ENCODE results near the gene TMCO5A.

Gene TMCO5A

DNA sequence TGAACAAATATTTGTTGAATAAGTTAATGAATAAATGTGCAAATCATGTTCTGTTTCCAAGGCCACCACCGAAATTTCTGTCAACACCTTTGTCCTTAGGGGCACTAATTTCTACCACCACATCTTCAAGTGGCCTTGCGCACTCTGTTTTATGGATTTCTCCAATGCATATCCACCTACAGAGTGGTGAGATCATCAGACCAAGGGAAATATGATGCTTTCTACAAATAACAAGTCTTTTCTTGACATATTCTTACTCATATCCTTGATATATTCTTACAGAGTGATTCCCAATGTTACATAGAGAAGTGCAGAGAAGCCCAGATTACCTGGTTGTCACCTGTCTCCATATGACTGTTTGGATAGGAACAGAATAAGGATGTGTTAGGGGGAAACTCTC, 36.1 kb upstream of the TMCO5A start:
- Histone ChIP-seq H3K9me3 (ENCODE audit: control insufficient read depth, low read length) (no peaks in the 10 kb centered on the region), H3K4me3 (ENCODE audit: low read depth, low read length) (no peak overlapping the region), H3K4me2 (ENCODE audit: low read length) (no peak overlapping the region), H3K27me3 (ENCODE audit: control insufficient read depth, insufficient read depth, low read length) (no peaks in the 10 kb centered on the region), H3K79me2 (no peaks in the 10 kb centered on the region), H3K36me3 (ENCODE audit: control insufficient read depth, insufficient read depth, low read length) (no peaks in the 10 kb centered on the region), H3K27ac (no peak overlapping the region), H3K9ac (no peak overlapping the region), H2AFZ (no peak overlapping the region), H3K4me1 (no peaks in the 10 kb centered on the region)
- TF ChIP-seq, protein P1, sequence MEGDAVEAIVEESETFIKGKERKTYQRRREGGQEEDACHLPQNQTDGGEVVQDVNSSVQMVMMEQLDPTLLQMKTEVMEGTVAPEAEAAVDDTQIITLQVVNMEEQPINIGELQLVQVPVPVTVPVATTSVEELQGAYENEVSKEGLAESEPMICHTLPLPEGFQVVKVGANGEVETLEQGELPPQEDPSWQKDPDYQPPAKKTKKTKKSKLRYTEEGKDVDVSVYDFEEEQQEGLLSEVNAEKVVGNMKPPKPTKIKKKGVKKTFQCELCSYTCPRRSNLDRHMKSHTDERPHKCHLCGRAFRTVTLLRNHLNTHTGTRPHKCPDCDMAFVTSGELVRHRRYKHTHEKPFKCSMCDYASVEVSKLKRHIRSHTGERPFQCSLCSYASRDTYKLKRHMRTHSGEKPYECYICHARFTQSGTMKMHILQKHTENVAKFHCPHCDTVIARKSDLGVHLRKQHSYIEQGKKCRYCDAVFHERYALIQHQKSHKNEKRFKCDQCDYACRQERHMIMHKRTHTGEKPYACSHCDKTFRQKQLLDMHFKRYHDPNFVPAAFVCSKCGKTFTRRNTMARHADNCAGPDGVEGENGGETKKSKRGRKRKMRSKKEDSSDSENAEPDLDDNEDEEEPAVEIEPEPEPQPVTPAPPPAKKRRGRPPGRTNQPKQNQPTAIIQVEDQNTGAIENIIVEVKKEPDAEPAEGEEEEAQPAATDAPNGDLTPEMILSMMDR (IDR thresholded peaks at IDR 0.05) = no peak

DNA sequence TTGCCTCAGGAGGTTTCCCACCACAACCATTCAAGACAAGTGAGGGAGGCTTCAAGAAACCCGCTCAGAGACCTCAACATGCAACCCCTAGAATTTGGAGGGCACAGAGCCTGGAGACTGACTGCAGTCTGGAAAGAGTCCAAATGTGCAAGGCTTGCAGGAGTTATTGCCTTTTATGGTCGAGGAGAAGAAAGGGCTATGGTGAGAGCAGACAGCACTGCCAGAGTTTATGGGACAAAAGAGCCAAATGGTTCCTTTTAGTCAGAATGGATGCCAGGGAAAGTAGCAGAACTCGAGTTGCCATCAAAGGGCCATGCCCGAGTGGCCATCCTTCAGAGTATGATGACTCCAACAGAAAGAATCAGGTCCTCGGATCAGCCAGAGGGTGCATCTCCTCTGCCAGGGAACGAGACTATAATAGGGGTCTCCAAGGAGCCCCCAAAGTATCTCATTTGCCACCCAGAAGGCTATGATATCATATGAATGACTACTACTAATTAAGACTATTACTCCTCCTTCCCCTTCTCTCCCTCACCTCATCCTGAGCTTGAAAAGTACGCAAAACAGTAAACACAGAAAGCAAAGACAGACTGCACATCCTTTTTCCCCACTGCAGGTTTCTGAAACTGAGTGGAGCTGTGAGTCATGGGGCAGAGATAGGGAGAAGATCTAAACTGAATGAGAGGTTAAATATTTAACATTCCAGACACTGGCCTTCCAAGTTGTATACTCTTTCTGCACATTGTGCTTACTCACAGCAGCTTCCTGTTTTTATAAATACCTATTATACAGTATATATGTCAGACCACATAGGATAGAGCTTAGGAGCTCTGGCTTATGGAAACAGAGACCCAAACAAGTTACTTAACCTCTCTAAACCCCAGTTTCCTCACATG, 33.9 kb upstream of the TMCO5A start:
- H3K9me3 ChIP-seq (ENCODE audit: control insufficient read depth, low read length) = no peaks in the 10 kb centered on the region
- TF ChIP-seq, protein P1 (IDR thresholded peaks at IDR 0.05) = no peak
- no peak overlapping the region for H3K27ac ChIP-seq
- H3K36me3 ChIP-seq (ENCODE audit: control insufficient read depth, insufficient read depth, low read length) = no peaks in the 10 kb centered on the region
- no peak overlapping the region for H3K9ac ChIP-seq
- H3K27me3 ChIP-seq (ENCODE audit: control insufficient read depth, insufficient read depth, low read length) = no peaks in the 10 kb centered on the region
- no peaks in the 10 kb centered on the region for H3K79me2 ChIP-seq
- H3K4me2 ChIP-seq (ENCODE audit: low read length) = no peak overlapping the region
- H2AFZ ChIP-seq = no peak overlapping the region
- no peak overlapping the region for H3K4me3 ChIP-seq (ENCODE audit: low read depth, low read length)
- no peaks in the 10 kb centered on the region for H3K4me1 ChIP-seq

DNA sequence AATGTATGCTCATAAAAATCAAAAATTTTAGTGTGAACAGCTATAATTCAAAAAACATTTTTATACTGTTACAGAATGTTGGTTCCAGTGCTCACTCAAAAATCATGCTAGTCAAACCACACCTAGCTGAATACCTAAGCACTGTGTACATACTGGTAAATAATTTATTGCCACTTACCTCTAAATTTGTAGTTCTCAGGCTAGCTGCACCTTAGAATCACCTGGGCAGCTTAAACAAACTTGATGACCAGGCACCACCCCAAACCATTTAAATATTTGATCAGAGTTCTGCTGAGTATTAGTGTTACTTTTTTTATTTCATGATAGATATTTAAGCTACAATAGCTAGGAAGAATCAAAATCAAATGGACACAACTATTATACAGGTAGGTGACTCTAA, 32.3 kb upstream of the TMCO5A start:
- no peak overlapping the region for H2AFZ ChIP-seq
- no peak overlapping the region for H3K4me2 ChIP-seq (ENCODE audit: low read length)
- no peaks in the 10 kb centered on the region for H3K36me3 ChIP-seq (ENCODE audit: control insufficient read depth, insufficient read depth, low read length)
- TF ChIP-seq, protein P1 (IDR thresholded peaks at IDR 0.05) = no peak
- no peak overlapping the region for H3K4me3 ChIP-seq (ENCODE audit: low read depth, low read length)
- no peaks in the 10 kb centered on the region for H3K9me3 ChIP-seq (ENCODE audit: control insufficient read depth, low read length)
- no peaks in the 10 kb centered on the region for H3K79me2 ChIP-seq
- no peak overlapping the region for H3K9ac ChIP-seq
- H3K27ac ChIP-seq = no peak overlapping the region
- no peaks in the 10 kb centered on the region for H3K4me1 ChIP-seq
- no peaks in the 10 kb centered on the region for H3K27me3 ChIP-seq (ENCODE audit: control insufficient read depth, insufficient read depth, low read length)

DNA sequence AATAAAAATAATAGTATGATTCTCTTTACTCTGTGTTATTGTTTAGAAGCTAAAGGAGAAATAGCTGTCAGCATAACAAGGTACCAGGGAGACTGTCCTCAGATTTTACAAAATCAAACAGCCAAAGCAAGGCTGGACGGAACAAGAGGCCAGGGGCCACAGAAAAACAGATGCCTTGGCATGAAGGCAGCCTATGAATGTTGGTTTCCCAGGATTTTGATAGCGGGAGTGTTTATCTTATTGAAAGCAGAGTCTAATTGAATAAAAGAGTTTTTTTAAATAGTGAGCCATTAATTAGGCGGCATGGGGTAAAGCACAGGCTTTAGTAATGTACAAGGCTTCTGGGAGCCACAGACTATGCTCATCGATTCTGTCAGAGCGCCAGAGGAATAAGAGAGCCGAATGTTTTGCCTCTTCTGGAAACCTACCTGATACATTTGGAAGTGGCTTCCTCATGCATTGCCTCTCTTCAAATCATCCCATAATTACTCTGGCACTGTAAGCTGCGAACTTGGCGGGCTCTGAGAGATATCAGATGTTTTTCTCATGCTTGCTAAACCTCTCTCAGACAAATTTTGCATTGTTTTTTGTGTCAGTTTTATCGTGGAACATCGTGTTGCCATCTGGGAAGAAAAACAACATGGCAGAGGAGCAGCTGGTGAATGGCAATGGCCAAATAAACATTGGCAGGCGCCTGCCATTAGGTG, 30.4 kb upstream of the TMCO5A start:
- H3K4me3 ChIP-seq (ENCODE audit: low read depth, low read length) = no peak overlapping the region
- no peaks in the 10 kb centered on the region for H3K79me2 ChIP-seq
- no peak overlapping the region for H3K9ac ChIP-seq
- TF ChIP-seq, protein P1 (IDR thresholded peaks at IDR 0.05) = no peak
- no peaks in the 10 kb centered on the region for H3K36me3 ChIP-seq (ENCODE audit: control insufficient read depth, insufficient read depth, low read length)
- H3K4me1 ChIP-seq = no peaks in the 10 kb centered on the region
- no peak overlapping the region for H2AFZ ChIP-seq
- H3K9me3 ChIP-seq (ENCODE audit: control insufficient read depth, low read length) = no peaks in the 10 kb centered on the region
- no peaks in the 10 kb centered on the region for H3K27me3 ChIP-seq (ENCODE audit: control insufficient read depth, insufficient read depth, low read length)
- no peak overlapping the region for H3K27ac ChIP-seq
- no peak overlapping the region for H3K4me2 ChIP-seq (ENCODE audit: low read length)
